Measurements from ENCODE around the gene PPP1R36. TPM values are rescaled to one million over a fixed set of nuclear protein-coding genes. Genes with fewer than 3 reads are reported as not detected.

Gene PPP1R36
- total RNA-seq, 6 donors from 2014 or later, result 0.54 to 2.9 (median 1.4) TPM; not detected in 1

Small RNA genes within 50 kb of the gene (small RNA-seq; reads per million reads assigned to genes)
- 0 reads per million in 4 donors for gene AL049869.4

Other genes with a start within 250 kb of the PPP1R36 start
- 10 to 100 TPM; 16.8 to 59.8 (median 29.6) TPM for gene MTHFD1, start 161.6 kb upstream of the PPP1R36 start, total RNA-seq
- gene AKAP5, start 84.5 kb upstream of the PPP1R36 start, total RNA-seq, result 1 to 10 TPM; 1.0 to 5.4 (median 2.5) TPM
- 10 to 100 TPM in 3 of 6 donors, 1 to 10 TPM in 3; 5.9 to 31.4 (median 10.3) TPM for gene ZBTB25, start 46.1 kb upstream of the PPP1R36 start, total RNA-seq
- gene ZBTB1, start 45.2 kb upstream of the PPP1R36 start, total RNA-seq, result 10 to 100 TPM; 34.3 to 74.0 (median 43.2) TPM
- gene HSPA2, start 9.2 kb upstream of the PPP1R36 start, total RNA-seq, result 10 to 100 TPM in 4 of 6 donors, 1 to 10 TPM in 2; 4.8 to 25.7 (median 12.1) TPM
- gene PLEKHG3, start 154.5 kb downstream of the PPP1R36 start, total RNA-seq, result 10 to 100 TPM; 12.8 to 49.2 (median 34.8) TPM

All from upper lobe of left lung (tissue), 6 donors.